WI38 (cell line): ENCODE results near the gene SERINC5.
A peak's percentile ranks its signal among the peaks of the same experiment; 100 is the strongest.

Experiments used
- H3K4me3 ChIP-seq: 2 replicates; pipeline ENCODE4 v1.5.1; 2011; ENCODE audit warnings: low read depth, mild to moderate bottlenecking, control low read depth, low read length
- CTCF ChIP-seq: IDR thresholded peaks from 2 replicates; pipeline ENCODE4 v1.5.1; 2012; ENCODE audit warnings: low read depth, mild to moderate bottlenecking, control low read depth, low read length

Gene SERINC5

DNA sequence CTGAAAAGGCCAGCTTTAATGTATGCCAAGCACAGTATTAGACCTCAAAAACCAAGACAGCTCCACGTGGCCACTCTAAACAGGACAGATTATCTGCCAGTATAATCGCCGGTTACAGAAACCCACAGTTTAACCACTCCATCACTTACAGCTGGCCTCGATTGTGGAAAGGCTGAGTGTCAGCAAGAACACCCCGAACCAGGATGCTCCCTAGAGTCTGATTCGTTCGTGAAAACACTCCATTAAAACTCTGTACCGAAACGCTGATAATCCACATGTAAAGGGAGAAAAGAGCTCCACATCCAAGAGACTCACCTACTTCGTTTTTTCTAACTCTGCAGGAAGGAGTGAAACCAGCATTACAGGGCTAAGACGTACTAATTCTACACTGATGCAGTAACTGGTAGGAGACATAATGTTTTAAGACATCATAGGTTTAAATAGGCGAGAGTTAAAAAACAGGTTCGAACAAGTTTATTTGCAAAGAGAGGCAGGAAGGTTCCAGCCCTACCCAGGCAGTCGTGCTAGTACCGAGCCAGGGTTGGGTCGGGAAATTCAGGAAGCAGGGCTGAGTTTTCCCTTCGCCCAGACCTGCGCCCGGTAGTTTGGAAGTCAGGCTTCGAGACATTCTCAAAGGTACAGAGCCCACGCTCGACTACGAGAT lies 949 bp downstream of the SERINC5 start:
- peak overlapping the region; percentile 62 for H3K4me3 ChIP-seq
- TF ChIP-seq CTCF: no peak

DNA sequence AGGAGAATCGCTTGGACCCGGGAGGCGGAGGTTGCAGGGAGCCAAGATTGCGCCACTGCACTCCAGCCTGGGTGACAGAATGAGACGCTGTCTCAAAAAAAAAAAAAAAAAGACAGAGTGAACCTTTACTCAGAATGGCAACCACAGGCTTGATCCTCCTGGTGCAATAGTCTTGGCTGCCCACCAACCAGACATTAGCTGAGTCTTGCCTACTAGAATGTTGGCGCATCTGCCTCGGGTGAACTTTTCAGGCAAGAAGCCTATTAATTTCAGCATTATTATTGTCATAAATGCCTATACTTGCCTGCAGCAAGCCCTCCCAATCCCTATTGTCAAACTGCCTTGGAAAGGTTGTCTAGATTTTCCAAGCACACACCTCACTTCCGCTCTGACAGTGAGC lies 4.2 kb downstream of the SERINC5 start:
- TF ChIP-seq CTCF: no peak
- no peak overlapping the region for H3K4me3 ChIP-seq

DNA sequence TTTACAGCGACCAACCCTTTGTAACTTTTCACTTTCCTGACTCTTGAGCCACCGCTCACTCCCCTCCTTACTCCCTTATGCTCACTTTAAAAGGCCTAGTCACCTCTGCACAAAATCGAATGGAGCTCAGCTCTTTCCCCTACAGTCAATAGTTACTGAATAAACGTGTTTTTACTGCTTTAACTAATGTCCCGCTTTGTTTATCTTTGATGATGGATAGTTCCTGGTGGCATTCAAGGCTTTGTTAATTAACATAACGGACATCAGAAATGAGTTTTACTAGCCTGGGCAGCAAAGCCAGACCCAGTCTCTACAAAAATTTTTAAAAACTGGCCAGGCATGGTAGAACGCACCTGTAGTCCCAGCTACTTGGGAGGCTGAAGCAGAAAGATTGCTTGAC lies 5.0 kb downstream of the SERINC5 start:
- no peak for TF ChIP-seq CTCF
- H3K4me3 ChIP-seq: no peak overlapping the region

GRCh38 chr5:80249901-80250300 lies 5.9 kb downstream of the SERINC5 start:
- no peak overlapping the region for H3K4me3 ChIP-seq
- no peak for TF ChIP-seq CTCF

DNA sequence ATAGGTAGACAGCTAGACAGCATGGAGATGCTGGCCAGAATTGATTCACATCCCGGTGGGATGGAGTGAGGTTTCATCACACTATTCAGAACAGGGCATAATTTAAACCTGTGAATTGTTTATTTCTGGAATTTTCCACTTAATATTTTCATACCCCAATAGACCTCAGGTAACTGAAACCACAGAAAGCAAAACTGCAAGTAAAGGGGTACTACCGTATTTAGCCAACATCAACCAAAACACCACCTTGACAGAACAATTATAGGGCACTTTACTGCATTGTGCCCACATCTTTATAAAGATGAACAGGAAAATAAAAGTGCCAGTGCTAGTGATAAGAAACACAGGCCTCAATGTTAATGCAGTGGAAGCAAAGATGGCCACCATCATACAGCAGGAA lies 7.5 kb downstream of the SERINC5 start:
- TF ChIP-seq CTCF: no peak
- no peak overlapping the region for H3K4me3 ChIP-seq

GRCh38 chr5:80246995-80247729 lies 8.7 kb downstream of the SERINC5 start:
- H3K4me3 ChIP-seq: peak overlapping the region; percentile 42
- TF ChIP-seq CTCF: no peak

DNA sequence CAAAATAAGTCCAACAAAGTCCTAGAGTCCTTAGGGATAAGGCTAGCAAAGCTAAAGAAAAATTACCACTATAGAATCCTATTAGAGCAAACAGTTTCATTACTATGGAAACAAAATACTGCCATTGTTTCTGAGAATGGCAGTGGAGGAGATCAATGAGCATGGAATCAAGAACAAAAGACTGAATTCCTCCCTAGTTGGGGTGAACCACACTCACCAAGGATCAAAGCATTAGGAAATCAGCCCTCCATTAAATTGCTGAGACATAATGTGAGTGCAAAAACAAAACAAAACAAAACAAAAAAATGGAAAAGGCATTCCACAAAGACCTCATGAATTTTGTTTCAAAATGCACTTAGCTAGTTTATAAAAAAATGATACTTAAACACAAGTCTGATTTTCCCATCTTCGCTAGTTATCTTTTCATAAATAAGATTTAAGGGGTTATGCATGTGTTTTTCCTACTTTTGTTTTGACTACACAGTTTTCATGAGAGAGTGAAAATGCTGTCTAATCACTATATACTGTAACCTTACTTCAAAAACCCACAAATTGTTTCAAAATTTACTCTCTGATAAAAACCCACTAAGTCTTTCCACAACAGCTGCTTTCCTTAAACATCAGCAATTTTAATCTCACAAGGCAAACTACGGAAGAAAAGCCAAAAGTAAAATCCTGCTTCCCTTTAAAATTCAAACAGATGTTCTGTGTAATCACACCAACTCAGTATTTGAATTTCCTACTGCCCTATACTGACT lies 9.7 kb downstream of the SERINC5 start:
- peak overlapping the region; percentile 7; the same call in 1 of the 2 replicates for H3K4me3 ChIP-seq
- TF ChIP-seq CTCF: no peak
